T-helper 2 cell (primary cell): ENCODE measurements around the gene ZNF775.

Experiments
- DNase-seq, 5 experiments: peaks; one replicate each; pipeline versions ENCODE4 v3.0.0 to v3.0.0-alpha.2; 2012 to 2022

ZNF775 gene

DNA sequence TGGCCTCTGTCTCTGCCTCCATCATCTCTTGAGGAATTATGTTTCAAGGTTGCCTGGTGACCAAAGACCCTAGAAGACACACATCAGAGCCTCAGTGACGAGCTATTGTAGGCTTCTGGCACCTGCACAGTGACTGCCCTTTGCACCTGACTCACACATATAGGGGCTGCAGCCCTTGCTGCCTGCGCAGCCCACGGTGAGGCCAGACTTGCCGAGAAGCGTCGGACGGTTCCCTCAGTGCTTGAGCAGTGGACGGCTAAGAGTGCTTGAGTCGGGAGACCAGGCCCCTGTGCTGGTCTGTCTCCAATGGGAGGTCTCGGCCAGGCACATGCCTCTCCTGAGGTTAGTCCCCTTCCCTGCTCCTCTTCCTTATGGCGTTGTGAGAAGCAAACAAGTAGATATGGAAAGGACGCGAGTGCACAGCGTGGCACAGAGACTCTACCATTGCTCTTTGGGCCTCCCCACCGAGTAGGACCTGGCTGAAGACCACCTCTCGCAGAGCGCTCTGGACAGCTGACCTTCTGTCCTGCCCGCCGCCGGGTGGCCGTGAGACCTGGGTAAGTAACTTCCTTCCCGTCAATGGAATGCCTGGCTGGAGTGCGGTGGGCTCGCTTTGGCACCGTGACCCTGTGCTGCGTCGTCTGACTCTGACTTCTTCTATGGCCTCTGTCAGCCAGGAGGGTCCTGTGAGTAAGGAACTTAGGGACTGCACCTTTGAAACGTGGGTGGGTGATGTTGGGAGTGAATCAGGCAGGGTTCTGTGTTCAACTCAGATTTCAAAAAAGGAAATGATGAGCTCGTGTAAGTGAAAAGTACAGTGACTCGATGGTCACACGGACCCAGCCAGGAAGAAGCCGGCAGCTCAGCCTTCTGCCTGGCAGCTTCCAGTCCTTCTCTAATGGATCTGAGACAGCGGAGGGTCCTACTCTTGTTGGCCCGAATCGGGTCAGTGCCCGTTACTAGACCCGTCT is 33.7 kb downstream of the ZNF775 start:
- DNase-seq: no peak

DNA sequence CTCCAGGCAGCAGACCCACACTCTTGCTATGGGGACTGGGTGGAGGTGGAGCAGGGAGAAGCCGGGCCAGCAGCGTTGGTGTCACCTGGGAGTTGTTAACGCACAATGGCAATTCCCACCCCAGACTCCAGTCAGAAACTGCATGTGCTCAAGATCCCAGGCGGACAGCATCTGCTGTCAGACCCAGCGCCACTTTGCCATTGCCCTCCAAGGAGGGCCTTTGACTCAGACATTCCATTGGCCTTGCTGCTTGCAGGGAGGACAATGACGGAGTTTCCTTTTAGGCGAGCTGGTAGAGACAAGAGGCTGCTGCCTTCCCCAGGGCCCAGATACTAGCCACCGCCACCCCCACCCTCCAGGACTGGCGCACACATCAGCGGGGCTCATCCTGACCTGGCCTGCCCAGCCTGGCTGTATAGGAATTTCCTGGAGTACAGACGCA is 34.5 kb downstream of the ZNF775 start:
- no peak for DNase-seq

DNA sequence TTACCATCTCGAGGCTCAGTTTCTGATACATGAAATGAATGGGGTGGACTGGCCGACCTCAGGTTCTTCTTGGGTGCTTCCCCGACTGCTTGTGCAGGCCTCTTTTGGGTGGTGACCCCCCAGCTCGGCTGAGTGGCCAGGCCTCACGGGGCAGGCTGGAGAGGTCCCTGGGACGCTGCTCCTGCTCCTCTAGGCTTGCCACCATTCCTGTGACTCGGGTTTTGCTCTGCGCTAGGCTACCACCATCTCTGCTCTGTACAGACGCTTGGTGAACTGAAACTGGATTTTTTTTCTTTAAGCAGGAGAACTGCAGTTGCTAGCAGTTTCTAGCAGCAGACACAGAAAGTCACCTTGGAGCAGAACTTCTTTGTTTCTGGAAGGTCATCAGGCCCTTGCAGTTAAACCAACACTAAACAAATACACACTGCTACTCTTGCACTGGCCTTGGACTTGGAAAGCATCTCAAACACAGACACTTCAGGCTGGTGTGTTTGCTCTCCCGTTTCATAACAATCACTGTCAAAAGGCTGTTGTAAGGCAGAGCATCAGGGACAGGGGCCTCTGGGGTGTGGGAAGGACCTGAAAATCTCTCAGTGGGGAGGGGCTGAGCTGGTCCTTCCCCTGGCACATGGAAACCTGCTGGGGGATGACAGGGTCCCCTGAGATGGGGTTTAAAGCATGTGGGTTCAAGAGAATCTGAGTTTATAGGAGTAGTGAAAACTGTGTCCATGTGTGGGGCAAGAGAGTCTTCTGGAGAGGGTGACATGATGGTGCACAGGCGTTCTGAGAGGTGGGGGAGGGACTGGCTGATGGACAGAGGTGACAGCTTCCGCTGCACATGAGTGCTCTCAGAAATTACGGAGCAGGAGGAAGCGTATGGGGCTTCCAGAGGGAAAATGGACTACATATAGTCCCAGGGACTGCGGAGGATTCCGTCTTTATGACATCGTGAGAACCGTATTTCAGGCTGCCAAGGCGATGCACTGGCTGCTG is 36.3 kb downstream of the ZNF775 start:
- DNase-seq: no peak

DNA sequence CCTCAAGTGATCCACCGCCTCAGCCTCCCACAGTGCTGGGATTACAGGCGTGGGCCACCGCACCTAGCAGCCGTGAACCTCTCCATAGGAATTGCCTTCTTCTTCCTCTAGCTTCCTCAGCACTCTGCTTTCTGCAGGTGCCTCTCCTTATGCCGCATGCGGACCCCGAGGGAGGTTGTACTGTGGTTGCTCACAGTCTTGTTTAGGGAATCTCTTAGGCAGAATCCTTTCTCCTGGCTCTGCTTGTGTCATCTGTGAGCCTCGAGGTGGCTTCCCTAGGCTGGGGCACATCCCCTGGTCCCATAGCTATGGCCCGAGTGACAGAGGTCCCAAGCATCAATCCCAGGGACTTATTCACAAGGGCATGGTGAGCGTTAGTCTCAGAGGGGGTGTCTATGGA is 38.1 kb downstream of the ZNF775 start:
- DNase-seq: no peak

DNA sequence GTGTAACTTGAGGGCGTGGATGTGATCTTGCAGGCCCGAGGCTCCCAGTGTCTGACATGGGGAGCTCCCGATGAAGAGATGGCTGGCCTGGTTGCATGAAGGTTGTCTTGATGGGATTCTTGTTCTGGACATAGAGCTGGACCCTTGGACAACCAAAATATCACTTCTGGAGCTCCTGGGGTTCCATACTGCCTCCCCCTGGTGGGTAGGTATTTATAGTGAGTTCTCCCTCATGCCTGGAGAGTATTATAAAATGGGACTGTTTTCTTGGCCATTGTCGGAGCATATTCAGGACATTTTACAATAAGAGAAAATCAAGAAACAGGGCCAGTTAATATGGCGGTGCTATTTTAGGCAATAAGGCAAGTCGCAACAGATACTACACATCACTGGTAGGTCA is 38.7 kb downstream of the ZNF775 start:
- DNase-seq: no peak

DNA sequence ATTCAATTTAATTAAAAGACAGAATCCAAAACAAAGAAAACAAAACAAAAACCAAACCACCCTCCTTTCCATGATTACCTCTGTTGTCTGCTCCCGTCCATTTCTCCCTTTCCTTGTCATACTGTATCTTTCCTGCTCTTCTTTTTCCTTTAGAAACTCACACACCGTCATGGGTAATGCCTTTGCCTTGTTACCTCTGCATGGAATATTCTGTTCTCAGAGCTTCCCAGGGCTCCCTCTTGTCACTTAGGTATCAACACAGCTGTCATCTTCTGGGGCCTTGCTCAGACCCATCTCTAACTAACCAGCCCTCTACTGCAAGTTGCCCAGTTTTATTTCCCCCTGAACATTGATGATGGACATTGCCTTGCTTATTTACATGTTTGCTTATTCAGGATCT is 41.1 kb downstream of the ZNF775 start:
- DNase-seq: no peak

DNA sequence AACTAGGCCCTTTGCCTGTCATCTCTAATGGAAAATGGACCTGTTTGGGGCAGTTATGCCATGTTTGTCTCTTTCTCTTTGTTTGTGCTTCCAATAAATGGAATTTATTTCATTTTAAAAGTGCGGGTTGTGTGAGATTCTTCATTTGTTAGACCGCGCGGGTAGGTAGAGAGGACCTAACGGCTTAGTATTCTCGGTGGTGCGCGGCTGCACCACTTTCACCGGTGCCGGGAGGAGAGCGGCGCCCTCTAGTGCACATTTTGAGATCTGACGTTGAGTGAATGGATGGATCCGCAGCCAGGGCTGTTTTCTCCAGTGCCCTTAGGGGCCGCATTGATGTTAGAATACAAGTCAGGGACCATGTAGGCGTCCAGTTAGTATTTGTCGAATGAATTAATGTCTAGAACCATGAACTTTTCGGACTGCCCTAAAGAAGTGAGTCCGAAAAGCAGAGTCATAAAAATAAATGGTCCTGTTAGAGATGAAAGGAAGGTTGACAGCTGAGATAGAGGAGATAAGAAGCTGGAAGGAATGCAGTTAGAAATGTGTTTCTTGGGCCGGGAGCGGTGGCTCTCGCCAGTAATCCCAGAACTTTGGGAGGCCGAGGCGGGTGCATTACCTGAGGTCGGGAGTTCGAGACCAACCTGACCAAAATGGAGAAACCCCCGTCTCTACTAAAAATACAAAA is 42.0 kb downstream of the ZNF775 start:
- DNase-seq: peak; percentile 61 to 83 (median 73)

DNA sequence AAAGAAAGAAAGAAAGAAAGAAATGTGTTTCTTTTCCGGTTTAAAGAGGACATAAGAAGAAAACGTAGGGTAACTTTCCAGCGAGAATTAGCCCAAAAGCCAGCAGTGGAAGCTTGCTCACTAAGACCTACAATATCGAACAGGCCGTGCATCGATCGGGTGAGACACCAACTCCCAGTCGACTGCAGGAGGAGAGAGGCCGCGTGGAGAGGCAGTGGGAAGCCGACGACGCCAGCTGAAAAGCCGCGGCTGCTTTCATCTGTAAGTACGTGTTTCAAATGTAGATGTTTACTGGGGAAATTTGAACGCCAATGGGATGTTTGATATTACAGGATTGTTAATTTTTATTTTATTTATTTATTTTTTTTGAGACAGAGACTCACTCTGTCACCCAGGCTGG is 42.7 kb downstream of the ZNF775 start:
- DNase-seq: no peak

DNA sequence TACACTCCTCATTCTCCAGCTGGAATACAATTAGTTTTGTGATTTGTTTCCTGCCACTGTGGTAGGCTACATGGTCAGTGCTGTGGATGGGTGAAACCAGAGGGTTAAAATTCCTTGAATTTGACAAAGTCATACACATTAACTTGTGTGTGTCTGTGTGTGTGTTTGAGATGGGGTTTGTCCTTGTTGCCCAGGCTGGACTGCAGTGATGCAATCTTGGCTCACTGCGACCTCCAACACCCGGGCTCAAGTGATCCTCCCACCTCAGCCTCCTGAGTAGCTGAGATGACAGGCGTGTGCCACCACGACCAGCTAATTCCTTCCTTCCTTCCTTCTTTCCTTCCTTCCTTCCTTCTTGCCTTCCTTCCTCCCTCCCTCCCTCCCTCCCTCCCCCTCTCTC is 46.5 kb downstream of the ZNF775 start:
- no peak for DNase-seq

DNA sequence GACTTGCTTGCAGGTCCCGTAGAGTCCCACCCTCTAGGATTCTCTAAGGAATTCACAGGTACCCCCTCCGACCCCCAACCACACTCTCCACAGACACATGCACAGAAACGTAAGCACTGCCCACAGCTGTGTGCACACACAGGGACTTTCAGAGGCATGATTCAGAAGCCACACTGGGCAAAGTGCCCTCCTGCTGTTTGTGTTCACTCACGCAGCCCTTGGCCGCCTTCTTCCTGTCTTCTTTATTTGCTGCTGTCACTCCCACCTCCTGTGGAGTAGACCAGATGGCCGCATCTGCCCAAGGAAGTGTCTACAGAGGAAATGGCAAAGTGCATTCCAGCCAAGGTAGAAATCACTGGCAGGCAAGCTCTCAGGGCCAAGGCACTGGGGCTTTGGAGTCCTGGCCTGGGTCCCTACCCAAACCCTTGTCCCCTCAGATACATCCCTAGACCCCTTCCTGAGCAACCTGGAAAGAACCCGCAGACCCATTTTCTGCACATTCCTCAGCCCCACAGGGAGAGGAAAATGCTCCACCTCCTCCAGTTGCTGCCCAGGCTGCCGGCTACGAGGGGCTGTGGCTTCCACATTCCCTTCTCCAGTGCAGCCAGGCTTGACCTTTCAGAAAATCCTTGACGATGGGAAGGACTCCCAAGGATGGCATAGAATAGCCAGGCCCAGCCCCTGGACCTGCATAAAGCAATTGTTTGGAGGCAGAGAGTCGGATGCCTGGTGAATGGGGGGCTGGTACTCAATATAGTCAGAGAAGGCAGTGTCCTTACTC is 49.7 kb downstream of the ZNF775 start:
- peak in 1 of 5 experiments; percentile 28 for DNase-seq

DNA sequence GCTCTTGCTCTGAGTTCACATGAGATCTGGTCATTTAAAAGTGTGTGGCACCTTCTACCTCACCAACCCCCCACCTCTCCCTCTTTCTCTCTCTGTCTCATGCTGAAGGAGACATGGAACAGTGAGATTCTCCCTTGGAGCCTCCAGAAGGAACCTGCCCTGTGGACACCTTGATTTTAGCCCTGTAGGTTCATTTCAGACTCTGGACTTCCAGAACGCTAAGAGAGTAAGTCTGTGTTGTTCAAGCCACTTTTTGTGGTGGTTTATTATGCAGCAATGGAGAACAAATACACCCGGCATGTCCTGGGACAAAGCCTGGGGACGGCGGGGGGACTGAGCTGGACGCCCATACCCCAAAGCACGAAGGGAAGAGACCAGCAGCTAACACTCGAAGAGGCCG is 50.6 kb downstream of the ZNF775 start:
- no peak for DNase-seq

DNA sequence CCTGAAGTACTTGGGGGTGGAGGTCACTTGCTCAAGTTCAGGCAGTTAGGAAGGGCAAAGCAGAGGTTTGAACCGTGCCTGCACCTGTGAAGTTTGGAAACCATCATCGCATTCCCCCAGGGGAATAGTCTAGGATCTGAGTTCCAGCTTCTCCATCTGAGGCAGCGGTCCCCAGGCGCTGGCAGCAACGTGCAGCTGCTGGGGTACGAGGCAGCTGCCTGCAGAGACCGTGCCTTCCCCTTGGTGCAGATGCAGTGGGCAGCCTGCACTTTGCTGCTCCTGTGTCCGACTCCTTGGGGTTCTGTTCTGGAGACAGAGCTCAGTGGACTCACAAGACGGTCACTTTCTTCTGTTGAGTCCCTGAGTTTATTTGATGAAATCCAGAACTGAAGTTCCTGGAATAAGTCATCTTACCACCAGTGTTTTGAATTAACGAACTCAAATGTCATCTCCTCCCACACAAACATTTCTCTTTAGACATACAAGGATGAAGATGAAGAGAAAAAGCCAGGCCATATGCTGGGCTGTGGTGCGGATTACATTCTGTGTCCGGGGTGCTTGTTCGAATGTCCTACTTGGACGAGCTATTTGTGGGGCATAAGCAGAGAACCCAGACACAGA is 51.4 kb downstream of the ZNF775 start:
- DNase-seq: no peak

DNA sequence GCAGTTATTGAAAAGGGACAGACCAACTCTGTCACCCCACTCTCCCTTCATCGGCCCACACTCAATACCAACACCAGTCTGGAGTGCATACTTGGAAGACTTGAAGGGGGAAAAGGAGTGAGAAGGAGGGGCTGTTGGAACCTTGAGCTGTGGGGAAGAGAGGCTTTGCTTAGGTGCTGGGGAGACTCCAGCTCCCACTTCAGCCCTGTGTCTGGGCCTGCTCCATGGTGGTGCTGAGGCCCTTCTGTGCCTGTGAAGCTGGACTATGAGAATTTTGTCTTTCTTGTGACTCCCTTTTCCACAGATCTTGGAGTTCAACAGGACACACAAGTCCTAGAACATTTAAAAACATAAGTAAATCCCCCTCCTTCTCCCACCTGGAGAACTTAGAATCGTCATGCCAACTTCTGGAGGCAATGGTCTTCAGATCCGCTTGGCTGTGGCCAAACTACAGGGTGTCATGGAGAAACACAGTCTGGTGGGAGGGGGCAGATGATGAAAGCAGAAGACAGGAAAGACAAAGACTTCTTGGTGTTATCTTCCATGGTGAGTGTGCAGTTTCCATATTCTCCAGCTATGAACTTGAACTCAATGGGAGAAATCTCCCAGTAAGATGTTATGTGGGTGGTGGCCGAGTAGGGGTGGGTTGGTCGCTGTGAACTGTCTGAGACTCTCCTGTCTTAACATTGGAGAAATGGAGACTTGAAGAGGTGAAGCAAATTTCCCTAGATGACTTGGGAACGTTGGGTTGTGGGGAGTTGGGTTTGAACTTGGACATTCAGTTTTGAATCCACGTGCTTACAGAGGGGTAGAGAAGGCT is 52.9 kb downstream of the ZNF775 start:
- no peak for DNase-seq

DNA sequence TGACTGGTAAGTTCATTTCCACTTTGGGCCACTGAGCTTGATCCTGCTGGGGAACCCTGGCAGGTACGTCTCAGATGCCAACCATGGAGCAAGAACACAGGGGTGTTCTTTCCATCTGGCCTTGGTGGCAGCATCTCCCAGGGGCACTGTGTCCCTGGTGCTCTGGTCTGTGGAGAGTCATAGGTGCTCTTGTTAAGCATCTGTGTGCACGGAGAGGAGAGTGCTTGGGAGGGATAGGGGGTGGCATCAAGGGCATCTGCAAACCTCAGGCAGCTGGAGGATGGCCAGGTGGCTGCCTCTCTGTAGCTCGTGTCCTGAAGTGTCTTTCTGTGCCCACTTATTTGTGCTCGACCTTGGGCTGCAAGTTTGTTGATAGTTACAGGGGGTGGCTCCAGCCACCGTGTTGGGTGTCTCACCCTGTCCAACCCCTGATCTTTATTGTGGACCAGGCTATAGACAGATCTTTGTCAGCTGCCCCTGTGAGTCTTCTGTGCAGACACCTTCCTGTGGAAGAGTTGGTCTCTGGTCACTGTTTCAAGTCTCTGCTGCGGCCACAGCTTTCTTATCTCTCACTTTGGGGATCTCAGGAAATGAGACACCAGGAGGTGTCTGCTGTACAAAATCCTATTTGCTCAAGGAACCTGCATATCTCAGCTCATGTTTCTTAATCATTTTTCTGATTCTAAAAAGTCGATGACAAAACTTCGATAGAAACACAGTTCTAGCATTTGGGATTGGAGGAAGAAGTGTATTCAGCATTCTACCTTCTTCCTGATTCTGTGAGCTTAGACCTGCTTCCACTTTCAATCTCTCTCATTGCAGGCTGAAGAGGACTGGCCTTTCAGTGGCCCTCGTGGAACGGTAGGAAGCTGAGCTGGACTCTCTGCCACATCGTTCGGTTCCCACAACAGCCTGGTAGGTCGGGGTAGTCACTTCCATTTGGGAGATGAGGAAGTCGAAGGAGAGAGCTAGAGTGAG is 54.1 kb downstream of the ZNF775 start:
- DNase-seq: no peak

DNA sequence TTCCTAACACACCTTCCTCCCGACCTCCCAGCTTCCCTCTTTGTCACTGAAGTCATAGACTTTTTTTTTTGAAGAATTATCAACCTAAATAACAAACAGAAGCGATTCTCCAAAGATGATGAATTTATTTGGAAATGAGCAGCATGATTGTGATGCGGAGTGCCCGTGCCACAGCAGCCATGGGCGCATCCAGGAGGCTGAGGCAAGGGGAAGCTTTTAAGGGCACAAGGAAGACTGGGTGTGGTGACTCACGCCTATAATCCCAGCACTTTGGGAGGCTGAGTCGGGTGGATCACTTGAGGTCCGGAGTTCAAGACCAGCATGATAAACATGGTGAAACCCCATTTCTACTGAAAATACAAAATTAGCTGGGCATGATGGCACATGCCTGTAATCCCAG is 55.1 kb downstream of the ZNF775 start:
- no peak for DNase-seq

DNA sequence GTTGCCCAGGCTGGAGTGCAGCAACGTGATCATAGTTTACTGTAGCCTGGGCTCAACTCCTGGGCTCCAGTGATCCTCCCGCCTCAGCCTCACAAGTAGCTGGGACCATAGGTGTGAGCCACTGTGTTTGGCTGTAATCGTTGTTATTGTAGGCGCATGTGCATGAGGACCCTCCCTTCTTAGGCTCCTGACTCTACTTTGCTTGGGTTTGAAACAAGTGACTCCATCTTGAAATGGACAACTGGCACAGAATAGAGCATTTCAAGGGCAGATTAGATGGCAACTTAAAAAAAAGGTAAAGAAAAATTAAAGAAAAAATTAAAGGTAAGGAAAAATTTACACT is 55.9 kb downstream of the ZNF775 start:
- no peak for DNase-seq

DNA sequence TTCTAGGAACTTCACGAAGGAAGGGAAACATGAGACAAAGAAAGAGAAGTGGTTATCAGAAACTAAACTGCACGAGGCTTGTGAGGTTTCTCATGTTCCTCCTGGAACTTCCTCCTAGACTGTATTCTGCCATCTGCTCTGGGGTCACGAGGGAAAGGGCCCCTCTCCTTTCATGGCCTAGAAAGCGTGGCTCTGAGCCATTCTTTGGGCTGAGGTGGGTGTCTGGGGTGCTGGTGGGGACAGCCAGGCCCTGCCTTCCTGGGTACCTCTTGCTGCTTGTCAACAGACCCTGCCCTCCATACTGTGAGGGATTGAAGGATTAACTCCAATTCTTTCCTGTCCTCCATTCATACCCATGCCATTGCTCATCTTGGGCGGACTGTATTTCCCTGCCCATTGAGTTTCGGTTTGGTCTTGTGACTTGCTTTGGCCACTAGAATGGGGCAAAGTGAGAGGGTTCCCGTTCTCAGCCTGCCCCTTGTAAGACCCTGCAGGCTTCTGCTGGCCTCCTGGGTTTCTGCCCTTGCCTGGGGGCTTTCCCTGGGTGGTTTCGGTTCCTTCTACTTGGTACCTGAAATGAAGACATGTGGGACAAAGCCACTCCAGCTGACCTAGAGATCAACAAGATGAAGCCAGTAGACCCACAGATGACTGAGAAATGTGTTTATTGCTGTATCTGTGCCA is 56.4 kb downstream of the ZNF775 start:
- DNase-seq: no peak

DNA sequence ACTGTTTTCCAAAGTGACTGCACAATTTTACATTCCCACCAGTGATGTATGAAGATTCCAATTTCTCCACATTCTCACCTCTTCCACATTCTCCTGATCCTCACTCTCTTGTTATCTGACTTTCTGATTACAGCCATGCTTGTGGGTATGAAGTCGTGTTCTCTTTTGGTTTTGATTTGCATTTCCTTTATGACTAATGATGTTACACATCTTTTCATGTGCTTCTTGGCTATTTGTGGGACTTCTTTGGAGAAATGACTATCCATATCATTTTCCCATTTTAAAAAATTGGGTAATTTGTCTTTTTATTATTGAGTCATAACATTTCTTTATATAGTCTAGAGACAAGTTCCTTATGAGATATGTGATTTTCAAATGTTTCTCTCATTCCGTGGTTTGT is 60.8 kb downstream of the ZNF775 start:
- DNase-seq: no peak

DNA sequence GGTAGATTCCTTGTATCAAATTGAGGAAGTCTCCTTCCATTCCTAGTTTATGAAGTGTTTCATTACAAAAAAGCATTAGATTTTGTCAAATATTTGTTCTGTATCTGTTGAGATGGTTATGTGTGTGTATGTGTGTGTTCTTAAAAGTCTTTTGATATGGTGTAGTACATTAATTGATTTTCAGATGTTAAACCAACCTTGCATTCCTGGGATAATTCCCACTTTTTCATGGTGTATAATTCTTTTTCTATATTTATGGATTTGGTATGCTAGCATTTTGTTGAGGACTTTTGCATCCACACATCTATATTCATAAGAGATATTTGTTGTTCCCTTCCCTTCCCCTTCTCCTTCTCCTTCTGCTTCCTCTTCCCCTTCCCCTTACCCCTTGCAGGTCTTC is 62.4 kb downstream of the ZNF775 start:
- no peak for DNase-seq
